Adrenal gland (tissue), 5 donors: ENCODE data around the gene RHOB.

Source experiments
- CTCF ChIP-seq, 6 experiments: fragments of 450-650 bp in 4 of 6; fragments of 200-600 bp in 2 of 6; sonication (generic) in 1 of 6; IDR thresholded peaks; 1 replicate in 5 of 6; 2 replicates in 1 of 6; pipeline versions ENCODE4 v1.5.1 to v1.8.0; 2016 to 2021; ENCODE audit warnings: antibody characterized with exemption in 6 of 6, mild to moderate bottlenecking in 2 of 6, moderate library complexity in 1 of 6
- POLR2A ChIP-seq, 2 donors: fragments of 450-650 bp; IDR thresholded peaks; one replicate each; pipeline ENCODE4 v1.6.1; 2017; ENCODE audit warnings: antibody characterized with exemption in 2 of 2, mild to moderate bottlenecking in 2 of 2, moderate library complexity in 1 of 2
- donor health status: DM: no; HTN: no; CAD: no.

- TF ChIP-seq CTCF (IDR thresholded peaks at IDR 0.05): no peak
- no peak for TF ChIP-seq POLR2A (IDR thresholded peaks at IDR 0.05)
Observed at GRCh38 chr2:20457661-20458630, 11.1 kb downstream of the RHOB start.
